Lung (tissue), 12 donors: Measurements from ENCODE around the gene CHCHD5. TPM values are rescaled to one million over a fixed set of nuclear protein-coding genes. Genes with fewer than 3 reads are reported as not detected.

Experiments used
- ATAC-seq: fragments of 200-7000 bp; cut with Tn5 transposase; one replicate; pipeline ENCODE4 v1.9.1; 2020; ENCODE audit warnings: moderate number of reproducible peaks; ENCODE audit not compliant: insufficient read depth, low FRiP score
- DNase-seq, 3 donors: peaks; one replicate each; pipeline ENCODE4 v3.0.0-alpha.2; 2013 to 2017
- H3K27ac ChIP-seq, 2 donors: one replicate each; pipeline ENCODE4 v1.5.1; 2013; ENCODE audit warnings: mild to moderate bottlenecking in 2 of 2, moderate library complexity in 2 of 2, control low read depth in 1 of 2, inconsistent platforms in 1 of 2, low read depth in 1 of 2, low read length in 1 of 2
- H3K27me3 ChIP-seq, 3 donors: one replicate each; pipeline ENCODE4 v1.5.1; 2013; ENCODE audit warnings: low read length in 2 of 3; ENCODE audit not compliant: control insufficient read depth in 3 of 3, insufficient read depth in 3 of 3
- H3K36me3 ChIP-seq, 4 donors: one replicate each; pipeline ENCODE4 v1.5.1; 2013; ENCODE audit warnings: low read length in 4 of 4, mild to moderate bottlenecking in 1 of 4, moderate library complexity in 1 of 4; ENCODE audit not compliant: control insufficient read depth in 4 of 4, insufficient read depth in 4 of 4
- H3K4me1 ChIP-seq, 5 donors: one replicate each; pipeline ENCODE4 v1.5.1; 2013; ENCODE audit warnings: low read length in 5 of 5, mild to moderate bottlenecking in 2 of 5, moderate library complexity in 1 of 5; ENCODE audit not compliant: control insufficient read depth in 5 of 5, insufficient read depth in 5 of 5
- H3K4me3 ChIP-seq: one replicate; pipeline ENCODE4 v1.5.1; 2013; ENCODE audit warnings: mild to moderate bottlenecking, control low read depth, moderate library complexity
- H3K9ac ChIP-seq, 2 donors: one replicate each; pipeline ENCODE4 v1.5.1; 2013; ENCODE audit warnings: low read length in 2 of 2, control low read depth in 1 of 2; ENCODE audit not compliant: insufficient read depth in 1 of 2
- H3K9me3 ChIP-seq, 4 donors: one replicate each; pipeline ENCODE4 v1.5.1; 2013; ENCODE audit warnings: low read length in 3 of 4, mild to moderate bottlenecking in 1 of 4, moderate library complexity in 1 of 4; ENCODE audit not compliant: control insufficient read depth in 4 of 4, insufficient read depth in 3 of 4
- WGBS, 2 donors: extraction: QIAGEN DNeasy Blood & Tissue Kit; methylation state at CpG; one replicate each; pipeline ENCODE4 v1.1.7; 2013; 5-methylcytosine and 5-hydroxymethylcytosine counted together
- polyA plus RNA-seq, 2 donors: library from polyadenylated mRNA; stranded (reverse); fragments of 200-250 nt; gene quantifications; one replicate each; pipeline ENCODE4 v1.2.1, GENCODE V29; 2013
- total RNA-seq, 2 donors: library from RNA; depleted of rRNA in 1 of 2; stranded (reverse); fragments of >200 nt in 1 of 2; gene quantifications; one replicate each; pipeline ENCODE4 v1.2.1, GENCODE V29; 2014 to 2021
- TF ChIP-seq, protein P1 (sequence below): IDR thresholded peaks from 2 replicates; pipeline ENCODE4 v1.5.1; 2012; ENCODE audit warnings: mild to moderate bottlenecking; ENCODE audit errors: control extremely low read depth, extremely low read depth
- donor health status: control.
- donor health status: control.
- donor health status: Bipolar disorder and iron deficiency.
- donor health status: healthy.
- donor health status: DM: yes; HTN: yes; CAD: no.

CHCHD5 gene
- total and polyA plus RNA-seq, 4 donors = 3.0 to 46.6 (median 44.4) TPM

DNA sequence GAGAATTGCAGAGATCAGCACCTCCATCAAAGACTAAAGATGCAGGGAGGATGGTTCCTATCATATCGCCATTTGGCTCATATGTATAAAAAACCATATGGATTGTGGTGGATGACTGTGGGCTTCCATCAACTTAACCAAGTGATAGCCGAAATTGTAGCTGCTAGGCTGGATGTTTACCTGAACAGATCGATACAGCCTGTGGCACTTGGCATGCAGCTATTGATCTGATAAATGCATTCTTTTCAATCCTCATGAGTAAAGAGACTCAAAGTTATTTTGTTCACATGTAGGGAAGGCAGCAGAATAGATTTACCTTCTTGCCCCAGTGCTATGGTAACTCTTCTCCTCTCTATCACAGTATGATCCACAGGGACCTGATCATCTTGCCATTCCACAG is 18.5 kb downstream of the CHCHD5 start:
- Histone ChIP-seq H3K4me3 (no peak overlapping the region), H3K9ac (no peak overlapping the region), H3K27ac (no peak overlapping the region), H3K36me3 (no peaks in the 10 kb centered on the region), H3K9me3 (no peaks in the 10 kb centered on the region), H3K4me1 (peaks cover 0 to 8% (median 0%) of the 10 kb centered on the region in 5 donors), H3K27me3 (no peaks in the 10 kb centered on the region)
- DNase-seq (no peak), ATAC-seq (no peak)
- TF ChIP-seq, protein P1, sequence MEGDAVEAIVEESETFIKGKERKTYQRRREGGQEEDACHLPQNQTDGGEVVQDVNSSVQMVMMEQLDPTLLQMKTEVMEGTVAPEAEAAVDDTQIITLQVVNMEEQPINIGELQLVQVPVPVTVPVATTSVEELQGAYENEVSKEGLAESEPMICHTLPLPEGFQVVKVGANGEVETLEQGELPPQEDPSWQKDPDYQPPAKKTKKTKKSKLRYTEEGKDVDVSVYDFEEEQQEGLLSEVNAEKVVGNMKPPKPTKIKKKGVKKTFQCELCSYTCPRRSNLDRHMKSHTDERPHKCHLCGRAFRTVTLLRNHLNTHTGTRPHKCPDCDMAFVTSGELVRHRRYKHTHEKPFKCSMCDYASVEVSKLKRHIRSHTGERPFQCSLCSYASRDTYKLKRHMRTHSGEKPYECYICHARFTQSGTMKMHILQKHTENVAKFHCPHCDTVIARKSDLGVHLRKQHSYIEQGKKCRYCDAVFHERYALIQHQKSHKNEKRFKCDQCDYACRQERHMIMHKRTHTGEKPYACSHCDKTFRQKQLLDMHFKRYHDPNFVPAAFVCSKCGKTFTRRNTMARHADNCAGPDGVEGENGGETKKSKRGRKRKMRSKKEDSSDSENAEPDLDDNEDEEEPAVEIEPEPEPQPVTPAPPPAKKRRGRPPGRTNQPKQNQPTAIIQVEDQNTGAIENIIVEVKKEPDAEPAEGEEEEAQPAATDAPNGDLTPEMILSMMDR = no peak
- WGBS, 2 donors = 93 to 97% methylated on average over 3 of the region's 3 CpGs

DNA sequence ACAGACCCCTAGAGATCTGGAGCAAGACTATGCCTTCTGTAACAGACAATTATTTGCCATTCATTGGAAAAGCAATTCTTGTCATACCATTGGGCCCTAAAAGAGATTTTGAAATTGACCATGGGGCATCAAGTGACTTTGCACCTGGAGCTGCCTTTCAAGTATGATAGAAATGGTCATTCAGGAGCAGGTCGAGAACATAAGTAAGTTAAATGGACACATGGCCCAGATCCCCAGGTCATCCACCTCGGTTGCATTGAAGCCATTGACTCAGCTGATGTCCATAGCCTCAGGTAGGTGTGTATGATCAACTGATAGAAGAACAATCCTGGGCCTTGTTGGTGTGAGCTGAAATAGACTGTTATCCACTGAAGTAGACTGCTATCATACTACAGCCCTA is 19.3 kb downstream of the CHCHD5 start:
- Histone ChIP-seq H3K4me3 (no peak overlapping the region), H3K36me3 (no peaks in the 10 kb centered on the region), H3K27ac (no peak overlapping the region), H3K9ac (no peak overlapping the region), H3K27me3 (no peaks in the 10 kb centered on the region), H3K9me3 (no peaks in the 10 kb centered on the region), H3K4me1 (peaks cover 0 to 8% (median 0%) of the 10 kb centered on the region in 5 donors)
- TF ChIP-seq, protein P1 = no peak
- 84 to 96% methylated on average over 2 of the region's 2 CpGs for WGBS, 2 donors
- no peak for DNase-seq
- no peak for ATAC-seq

DNA sequence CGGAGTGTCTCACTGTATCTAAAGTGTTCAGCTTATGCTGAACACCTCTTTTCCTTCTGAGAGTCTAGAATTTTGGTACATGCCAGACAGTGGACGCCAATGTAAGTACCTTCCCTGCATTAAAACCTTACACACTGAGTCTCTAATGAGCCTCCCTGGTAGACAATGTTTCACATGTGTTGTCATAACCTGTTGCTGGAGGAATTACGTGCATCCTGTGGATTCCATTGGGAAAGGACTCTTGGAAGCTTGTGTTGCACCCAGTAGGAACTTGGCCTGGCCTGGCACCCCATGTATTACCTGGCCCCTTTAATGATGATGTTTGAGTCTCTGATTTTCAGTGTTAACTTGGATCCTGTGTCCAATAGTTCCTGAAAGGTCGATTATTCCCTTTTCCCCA is 20.5 kb downstream of the CHCHD5 start:
- WGBS, 2 donors = 76 to 92% methylated on average over 4 of the region's 4 CpGs
- Histone ChIP-seq H3K9me3 (no peaks in the 10 kb centered on the region), H3K4me1 (peaks cover 0 to 8% (median 0%) of the 10 kb centered on the region in 5 donors), H3K36me3 (no peaks in the 10 kb centered on the region), H3K27me3 (no peaks in the 10 kb centered on the region), H3K4me3 (no peak overlapping the region), H3K9ac (no peak overlapping the region), H3K27ac (no peak overlapping the region)
- DNase-seq = no peak
- TF ChIP-seq, protein P1 = no peak
- no peak for ATAC-seq

DNA sequence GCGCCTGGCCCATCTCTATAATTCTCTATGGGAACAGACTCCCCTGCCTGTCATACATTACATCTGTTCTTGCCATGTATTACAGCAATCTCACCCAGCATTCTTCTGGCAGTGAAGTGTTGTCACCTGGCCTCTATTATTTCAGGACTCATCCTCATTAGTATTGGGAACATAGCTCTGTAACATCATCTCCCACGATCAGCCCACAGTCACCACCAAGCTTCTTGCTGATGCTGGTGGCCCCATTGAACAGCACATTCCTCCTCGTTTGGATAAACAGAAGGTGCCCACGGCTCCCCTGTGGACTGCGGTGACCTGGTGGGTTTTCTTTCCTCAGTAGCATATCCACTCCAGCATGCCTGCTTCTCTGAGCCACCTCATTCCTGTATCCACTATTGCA is 21.5 kb downstream of the CHCHD5 start:
- no peak for DNase-seq
- no peaks in the 10 kb centered on the region for H3K9me3 ChIP-seq
- H3K4me1 ChIP-seq = peaks cover 0 to 8% (median 0%) of the 10 kb centered on the region in 5 donors
- no peak overlapping the region for H3K4me3 ChIP-seq
- TF ChIP-seq, protein P1 = no peak
- no peak overlapping the region for H3K27ac ChIP-seq
- H3K27me3 ChIP-seq = no peaks in the 10 kb centered on the region
- H3K36me3 ChIP-seq = no peaks in the 10 kb centered on the region
- ATAC-seq = no peak
- no peak overlapping the region for H3K9ac ChIP-seq
- WGBS, 2 donors = 85 to 92% methylated on average over 5 of the region's 5 CpGs
